GM21447 (cell line): Measurements from ENCODE around the gene MED16.
"Not testable (repeated sequence)": the region's sequence is repeated elsewhere in the genome, so short reads cannot be mapped to it uniquely, and the experiment has no call there.

ENCODE experiments used
- ATAC-seq: cut with Tn5 transposase; IDR thresholded peaks from one replicate; pipeline ENCODE4 v1.9.1; 2021; ENCODE audit not compliant: unreplicated experiment

MED16 gene

DNA sequence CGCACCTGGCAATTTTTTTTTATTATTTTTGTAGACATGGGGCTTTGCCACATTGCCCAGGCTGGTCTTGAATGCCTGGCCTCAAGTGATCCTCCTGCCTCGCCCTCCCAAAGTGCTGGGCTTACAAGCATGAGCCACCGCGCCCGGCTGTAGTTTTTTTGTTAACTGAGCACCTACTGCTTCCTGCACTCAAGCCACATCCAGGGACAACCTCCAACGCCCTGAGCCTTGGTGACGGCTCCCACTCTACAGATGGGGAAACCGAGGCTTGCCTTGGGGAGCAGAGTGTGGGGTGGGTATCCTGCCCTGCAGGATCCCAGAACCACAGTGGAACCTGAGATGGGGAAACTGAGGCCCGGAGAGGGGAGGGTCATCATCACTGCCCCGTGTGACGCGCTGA, 37.8 kb downstream of the MED16 start:
- ATAC-seq: no peak

DNA sequence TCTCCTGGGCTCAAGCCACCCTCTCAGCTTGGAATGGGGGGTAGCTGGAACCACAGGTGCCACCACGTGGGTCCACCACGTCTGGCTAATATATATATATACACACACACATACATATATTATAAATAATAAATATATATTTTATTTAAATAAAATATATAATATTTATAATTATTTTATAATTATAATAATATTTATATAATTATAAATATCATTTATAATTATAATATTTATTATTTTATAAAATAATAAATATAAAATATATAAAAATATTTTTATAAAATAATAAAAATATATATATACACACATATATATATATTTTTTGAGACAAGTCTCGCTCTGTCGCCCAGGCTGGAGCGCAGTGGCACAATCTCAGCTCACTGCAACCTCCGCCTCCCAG, 38.4 kb downstream of the MED16 start:
- ATAC-seq: no peak

DNA sequence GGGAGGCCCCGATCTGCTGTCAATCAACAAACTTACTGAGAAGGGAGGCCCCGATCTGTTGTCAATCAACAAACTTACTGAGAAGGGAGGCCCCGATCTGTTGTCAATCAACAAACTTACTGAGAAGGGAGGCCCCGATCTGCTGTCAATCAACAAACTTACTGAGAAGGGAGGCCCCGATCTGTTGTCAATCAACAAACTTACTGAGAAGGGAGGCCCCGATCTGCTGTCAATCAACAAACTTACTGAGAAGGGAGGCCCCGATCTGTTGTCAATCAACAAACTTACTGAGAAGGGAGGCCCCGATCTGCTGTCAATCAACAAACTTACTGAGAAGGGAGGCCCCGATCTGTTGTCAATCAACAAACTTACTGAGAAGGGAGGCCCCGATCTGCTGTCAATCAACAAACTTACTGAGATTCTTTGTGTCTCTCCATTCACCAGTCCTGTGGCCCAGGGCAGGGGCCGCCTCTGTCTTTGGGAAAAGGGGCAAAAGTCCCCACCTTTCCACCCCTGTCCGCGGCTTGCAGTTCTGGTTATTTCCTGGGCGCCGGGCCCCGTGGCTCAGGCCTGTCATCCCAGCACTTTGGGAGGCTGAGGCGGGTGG, 39.3 kb downstream of the MED16 start:
- ATAC-seq: not testable (repeated sequence)

- no peak for ATAC-seq
Observed at GRCh38 chr19:853014-853585, 39.9 kb downstream of the MED16 start.

- no peak for ATAC-seq
Observed at GRCh38 chr19:852136-853013, 40.6 kb downstream of the MED16 start, which contains the start of gene ELANE. Gene ELANE, plus strand, starts transcription at chr19:852303. Its CDS starts 26 bp downstream, at chr19:852329.

DNA sequence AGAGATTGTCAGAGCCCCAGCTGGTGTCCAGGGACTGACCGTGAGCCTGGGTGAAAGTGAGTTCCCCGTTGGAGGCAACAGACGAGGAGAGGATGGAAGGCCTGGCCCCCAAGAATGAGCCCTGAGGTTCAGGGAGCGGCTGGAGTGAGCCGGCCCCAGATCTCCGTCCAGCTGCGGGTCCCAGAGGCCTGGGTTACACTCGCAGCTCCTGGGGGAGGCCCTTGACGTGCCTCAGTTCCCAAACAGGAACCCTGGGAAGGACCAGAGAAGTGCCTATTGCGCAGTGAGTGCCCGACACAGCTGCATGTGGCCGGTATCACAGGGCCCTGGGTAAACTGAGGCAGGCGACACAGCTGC, 42.0 kb downstream of the MED16 start:
- no peak for ATAC-seq

DNA sequence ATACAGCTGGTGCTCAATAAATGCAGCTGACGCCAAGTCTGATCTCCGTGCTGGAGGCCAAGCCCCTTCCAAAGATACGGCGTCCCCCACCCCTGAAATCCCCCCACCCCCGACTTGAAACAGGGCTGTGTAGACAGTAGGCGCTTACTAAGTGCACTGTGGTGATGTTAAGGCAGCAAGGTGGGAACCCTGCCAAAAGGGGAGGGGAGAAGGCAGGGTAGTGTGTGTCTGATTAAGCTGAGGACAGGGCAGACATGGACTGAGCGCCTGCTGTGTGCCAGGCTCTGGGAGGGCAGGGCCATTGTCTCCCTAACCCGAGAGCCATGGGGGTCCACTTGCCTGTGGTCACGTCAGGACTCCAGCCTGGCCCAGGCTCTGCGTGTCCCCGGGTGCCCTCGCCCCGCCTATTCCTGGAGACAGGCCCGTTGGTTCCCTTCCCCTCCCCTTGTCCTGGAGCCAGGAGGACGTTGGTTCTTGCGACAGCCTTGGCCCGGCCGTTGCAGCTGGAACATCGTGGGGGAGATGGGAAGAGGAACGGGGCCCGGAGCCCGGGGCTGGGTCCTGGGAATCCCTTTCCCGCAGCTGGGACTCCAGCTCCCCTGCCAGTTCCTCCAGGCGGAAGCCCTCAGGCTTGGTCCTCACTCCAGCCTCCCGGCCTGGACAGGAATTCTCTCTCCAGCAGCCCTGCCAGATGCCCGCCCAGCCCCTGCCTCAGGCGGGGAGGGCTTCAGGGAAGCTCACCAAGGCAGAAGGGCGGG, 42.6 kb downstream of the MED16 start:
- ATAC-seq: no peak

GRCh38 chr19:849195-849594, 43.8 kb downstream of the MED16 start:
- ATAC-seq: not testable (repeated sequence)

- ATAC-seq: no peak
Observed at GRCh38 chr19:848386-848921, 44.5 kb downstream of the MED16 start.

DNA sequence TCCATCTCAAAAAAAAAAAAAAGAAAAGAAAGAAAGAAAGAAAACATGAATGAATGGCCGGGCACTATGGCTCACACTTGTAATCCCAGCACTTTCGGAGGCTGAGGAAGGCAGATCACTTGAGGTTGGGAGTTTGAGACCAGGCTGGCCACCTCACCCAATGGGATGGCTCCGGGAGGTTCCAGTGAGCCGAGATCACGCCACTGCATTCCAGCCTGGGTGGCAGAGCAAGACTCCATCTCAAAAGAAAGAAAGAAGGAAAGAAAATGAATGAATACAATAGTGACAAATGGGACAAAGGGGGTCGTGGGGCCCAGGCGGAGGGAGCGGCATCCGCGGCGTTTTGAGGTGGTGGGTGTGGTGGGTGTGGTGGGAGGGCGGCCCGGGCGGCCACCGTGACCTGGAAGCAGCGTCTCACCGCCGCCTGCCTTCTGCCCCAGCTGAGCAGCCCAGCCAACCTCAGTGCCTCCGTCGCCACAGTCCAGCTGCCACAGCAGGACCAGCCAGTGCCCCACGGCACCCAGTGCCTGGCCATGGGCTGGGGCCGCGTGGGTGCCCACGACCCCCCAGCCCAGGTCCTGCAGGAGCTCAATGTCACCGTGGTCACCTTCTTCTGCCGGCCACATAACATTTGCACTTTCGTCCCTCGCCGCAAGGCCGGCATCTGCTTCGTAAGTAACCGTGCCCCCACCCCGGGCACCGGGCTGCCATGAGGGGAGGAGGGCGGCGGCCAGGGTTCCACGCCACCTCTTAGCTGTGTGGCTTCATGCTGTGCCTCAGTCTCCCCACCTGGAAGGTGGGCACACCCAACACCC, 47.1 kb downstream of the MED16 start:
- ATAC-seq: no peak

- no peak for ATAC-seq
Observed at GRCh38 chr19:844546-844971, 48.4 kb downstream of the MED16 start.

DNA sequence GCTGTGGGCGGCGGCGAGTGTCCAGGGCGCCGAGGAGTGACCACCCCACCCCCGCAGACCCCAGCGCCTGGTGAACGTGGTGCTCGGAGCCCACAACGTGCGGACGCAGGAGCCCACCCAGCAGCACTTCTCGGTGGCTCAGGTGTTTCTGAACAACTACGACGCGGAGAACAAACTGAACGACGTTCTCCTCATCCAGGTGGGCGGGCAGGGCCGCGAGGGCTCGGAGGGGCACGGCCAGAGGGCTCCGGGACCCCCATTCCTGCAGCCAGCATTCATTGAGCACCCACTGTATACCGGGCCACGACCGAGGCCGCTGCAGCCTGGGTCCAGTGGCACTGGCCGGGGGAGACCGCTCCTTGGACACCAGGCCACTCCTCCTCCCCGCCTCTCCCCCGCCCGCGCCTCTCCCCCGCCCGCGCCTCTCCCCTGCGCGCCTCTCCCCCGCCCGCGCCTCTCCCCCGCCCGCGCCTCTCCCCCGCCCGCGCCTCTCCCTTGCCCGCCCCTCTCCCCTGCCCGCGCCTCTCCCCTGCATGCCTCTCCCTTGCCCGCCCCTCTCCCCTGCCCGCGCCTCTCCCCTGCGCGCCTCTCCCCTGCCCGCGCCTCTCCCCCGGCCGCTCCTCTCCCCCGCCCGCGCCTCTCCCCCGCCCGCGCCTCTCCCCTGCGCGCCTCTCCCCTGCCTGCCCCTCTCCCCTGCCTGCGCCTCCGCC, 49.0 kb downstream of the MED16 start:
- no peak for ATAC-seq

DNA sequence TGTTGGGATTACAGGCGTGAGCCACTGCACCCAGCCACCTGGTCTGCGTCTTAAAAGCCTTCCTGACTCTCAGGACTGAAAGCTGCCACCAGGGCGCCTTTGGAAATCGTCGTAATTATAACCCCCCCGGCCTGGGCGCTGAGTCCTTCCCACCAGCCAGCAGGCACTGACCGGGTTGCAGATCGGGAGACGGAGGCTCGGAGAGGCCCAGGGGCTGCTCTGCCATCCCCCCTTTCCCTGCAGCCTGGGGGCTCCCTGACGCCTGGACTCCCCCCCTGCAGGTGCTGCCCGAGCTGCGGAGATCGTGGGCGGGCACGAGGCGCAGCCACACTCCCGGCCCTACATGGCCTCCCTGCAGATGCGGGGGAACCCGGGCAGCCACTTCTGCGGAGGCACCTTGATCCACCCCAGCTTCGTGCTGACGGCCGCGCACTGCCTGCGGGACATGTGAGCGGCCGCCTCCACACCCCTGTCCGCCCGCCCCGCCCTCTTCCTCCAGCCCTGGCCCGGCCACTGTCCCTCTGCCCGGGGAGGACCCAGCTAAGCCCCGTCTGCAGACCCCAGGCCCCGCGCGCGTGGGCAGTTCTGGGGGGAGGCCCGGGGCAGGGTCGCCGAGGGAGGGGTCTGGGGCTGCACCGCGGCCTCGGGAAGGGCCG, 49.7 kb downstream of the MED16 start:
- ATAC-seq: no peak

- ATAC-seq: not testable (repeated sequence)
Observed at GRCh38 chr19:842802-843179, 50.2 kb downstream of the MED16 start.

- ATAC-seq: no peak
Observed at GRCh38 chr19:840519-841206, 52.3 kb downstream of the MED16 start, which contains the start of gene PRTN3. Gene PRTN3, plus strand, starts transcription at chr19:840999. Its CDS starts 10 bp downstream, at chr19:841009.

DNA sequence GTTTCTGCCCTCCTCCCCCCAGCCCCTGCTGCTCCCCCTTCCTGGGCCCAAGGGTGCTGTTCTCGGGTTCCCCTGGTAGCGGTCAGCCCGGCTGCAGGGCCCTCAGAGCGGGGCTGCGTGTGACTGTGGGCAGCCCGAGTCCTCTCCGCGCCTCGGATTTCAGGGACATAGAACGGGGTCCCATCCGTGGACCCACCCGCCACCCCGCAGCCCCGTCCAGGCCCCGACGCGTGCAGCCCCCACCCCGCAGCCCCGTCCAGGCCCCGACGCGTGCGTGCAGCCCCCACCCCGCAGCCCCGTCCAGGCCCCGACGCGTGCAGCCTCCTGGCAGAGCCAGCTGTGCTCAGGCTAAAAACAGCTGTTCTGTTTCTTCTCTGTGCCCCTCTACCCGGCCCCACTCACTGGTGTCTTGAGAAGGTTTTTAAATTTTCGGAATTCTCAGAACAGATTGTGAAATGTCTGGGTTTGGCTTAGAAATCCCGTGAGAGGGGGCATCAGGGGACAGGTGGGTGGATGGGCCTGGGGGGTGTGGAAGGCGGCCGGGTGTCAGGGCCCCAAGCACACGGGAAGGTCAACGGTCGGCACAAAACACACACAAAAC, 57.7 kb downstream of the MED16 start:
- ATAC-seq: no peak

- ATAC-seq: no peak
Observed at GRCh38 chr19:834216-834615, 58.8 kb downstream of the MED16 start.
